Stimulated activated CD4-positive, alpha-beta T cell treated with anti-CD3 and anti-CD28 coated beads, Interleukin-12 subunit alpha, Interleukin-12 subunit beta, amount 100 ng/mL, for 24 hours (primary cell): Measurements from ENCODE around the gene NLGN1.
A peak's percentile ranks its signal among the peaks of the same experiment; 100 is the strongest.
"Not testable (repeated sequence)": the region's sequence is repeated elsewhere in the genome, so short reads cannot be mapped to it uniquely, and the experiment has no call there.

Experiments
- DNase-seq, 2 experiments: peaks; one replicate each; pipeline ENCODE4 v3.0.0-alpha.2; 2020; ENCODE audit warnings: low read depth in 2 of 2

The NLGN1 gene

DNA sequence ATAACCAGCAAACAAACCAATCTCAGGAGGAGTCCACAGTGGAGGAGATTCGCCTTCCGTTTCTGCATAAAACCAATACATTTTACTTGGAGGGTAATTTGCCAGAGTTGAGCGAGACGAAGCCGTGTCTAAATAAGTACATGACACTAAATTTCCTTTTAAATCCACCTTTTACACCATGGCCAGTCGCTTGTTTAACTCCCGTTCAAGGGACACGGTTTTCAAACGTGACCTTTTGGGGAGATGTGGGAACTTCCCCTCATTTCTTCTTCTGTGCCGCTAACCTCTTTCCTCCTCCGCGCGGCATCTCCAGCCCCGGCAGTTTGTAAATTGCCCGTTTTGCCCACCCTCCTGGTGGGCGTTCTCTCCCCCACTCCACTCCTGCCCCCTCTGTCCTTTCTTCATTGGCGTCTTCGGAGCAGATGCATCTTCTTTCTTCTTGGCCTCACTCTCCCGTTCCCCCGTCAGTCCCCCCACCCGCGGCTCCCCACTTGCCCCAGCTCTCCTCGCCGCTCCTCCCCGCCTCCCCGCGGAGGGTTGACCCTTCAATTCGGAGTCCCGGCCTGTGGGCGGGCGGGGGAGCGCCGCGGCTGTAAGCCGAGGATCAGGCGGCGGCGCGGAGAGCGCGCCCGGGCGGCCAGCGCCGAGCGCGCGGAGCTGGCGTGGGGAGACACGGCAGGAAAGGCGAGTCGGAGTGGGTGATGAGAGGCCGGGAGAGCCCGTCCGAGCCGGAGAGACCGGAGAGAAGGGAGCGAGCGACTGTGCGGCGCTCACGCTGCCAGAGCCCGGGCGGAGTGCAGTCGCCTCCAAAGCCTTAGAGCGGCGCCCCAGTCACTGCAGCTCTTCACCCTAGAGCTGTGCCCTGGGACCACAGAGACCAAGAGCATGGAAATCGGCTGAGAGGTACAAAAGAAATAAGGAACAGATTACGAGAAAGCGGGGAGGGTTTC lies at the start of gene NLGN1:
Gene NLGN1, plus strand, starts transcription at position 584 of the 950 bp plus-strand sequence.
- no peak for DNase-seq

DNA sequence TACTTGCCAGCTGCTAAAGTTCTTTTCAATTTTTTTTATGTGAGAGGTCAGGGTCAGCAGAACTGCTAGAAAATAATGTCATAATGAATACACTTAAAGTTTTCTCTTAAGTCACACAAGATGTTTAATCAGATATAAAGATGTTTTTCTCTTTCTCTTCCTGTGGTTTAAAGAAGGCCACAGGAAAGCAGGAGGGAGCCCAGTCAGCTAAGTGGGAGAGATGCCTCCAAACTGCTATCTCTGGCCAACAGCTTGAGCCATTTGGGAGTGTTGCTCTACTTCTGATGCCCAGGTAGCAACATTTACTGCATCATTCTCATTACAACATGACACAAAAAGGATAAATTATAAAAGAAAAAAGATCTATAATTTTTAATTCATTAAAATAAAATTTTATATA lies 45.7 kb upstream of the NLGN1 start:
- no peak for DNase-seq

DNA sequence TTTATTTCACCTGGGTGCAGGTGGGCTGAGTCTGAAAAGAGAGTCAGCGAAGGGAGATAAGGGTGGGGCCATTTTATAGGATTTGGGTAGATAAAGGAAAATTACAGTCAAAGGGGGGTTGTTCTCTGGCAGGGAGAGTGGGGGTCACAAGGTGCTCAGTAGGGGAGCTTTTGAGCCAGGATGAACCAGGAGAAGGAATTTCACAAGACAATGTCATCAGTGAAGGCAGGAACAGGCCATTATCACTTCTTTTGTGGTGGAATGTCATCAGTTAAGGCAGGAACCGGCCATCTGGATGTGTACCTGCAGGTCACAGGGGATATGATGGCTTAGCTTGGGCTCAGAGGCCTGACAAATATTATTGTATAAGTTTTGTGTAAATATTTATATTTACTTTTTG lies 44.4 kb upstream of the NLGN1 start:
- not testable (repeated sequence) for DNase-seq

DNA sequence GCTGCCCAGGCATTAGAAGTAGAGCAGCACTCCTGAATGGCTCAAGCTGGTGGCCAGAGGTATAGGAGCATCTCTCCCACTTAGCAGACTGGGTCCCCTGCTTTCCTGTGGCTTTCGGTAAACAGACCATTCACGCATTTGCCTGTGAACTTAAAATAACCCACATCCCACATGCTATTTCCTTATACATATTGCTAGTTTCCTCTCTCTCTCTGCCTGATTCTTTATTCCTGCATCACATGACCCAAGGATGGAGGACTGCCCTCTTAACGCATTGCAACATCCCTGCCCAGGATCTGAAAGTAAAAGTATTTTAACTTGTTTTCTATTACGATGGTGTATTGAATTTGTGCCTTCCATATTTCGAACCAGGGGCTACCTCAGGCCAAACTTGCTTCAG lies 43.4 kb upstream of the NLGN1 start:
- DNase-seq, result no peak

DNA sequence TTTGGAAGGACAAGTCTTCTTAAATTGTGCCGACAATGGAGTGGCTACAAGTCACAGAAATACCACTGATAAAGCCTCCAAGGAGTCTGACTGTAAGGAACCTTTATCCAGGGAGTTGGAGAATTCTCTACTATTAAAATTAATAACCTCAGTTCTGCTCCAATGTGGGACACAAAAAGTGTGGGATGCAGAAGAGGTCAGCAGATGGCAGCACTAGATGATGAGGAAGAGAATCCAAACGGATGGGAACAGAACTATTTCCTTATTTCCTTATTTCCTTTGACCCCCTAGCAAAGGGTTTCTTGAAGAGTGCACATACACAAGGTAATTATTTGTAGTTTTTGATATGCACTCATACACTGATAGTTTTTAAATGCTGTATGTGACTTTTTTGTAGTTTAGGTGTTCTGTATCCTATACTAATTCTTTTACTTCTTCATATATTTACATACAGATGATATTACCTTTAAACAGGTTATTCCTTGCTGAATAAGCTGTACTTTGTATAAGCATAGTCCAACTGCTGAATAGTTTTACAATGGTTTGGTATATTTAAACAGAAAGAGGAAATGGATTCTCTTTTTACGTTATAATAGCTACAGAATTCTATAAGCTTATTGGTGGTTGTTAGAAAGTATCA lies 25.6 kb upstream of the NLGN1 start:
- DNase-seq, result no peak

DNA sequence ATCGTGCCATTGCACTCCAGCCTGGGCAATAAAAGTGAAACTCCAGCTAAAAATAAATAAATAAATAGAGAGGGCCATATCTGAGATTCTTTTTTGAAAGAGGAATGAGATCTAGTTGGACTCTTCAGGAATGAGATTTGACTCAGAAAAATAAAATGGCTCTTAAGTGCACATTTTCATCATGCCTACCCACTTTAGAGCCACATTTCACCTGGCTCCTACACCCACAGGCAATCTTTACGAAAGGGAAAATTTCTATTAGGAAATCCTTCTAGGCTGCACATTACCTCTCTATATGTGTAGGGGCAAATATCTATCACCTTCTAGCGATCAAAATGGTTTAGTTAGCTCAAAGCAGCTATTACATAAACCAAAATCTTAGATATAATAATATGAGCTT lies 16.9 kb upstream of the NLGN1 start:
- no peak for DNase-seq

DNA sequence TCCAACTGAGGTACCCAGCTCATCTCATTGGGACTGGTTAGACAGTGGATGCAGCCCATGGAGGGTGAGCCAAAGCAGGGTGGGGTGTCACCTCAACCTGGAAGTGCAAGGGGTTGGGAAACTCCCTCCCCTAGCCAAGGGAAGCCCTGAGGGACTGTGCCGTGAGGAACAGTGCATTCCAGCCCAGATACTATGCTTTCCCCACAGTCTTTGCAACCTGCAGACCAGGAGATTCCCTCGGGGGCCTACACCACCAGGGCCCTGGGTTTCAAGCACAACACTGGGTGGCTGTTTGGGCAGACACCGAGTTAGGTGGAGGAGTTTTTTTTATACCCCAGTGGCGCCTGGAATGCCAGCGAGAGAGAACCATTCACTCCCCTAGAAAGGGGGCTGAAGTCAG lies 15.6 kb upstream of the NLGN1 start:
- DNase-seq, result not testable (repeated sequence)

DNA sequence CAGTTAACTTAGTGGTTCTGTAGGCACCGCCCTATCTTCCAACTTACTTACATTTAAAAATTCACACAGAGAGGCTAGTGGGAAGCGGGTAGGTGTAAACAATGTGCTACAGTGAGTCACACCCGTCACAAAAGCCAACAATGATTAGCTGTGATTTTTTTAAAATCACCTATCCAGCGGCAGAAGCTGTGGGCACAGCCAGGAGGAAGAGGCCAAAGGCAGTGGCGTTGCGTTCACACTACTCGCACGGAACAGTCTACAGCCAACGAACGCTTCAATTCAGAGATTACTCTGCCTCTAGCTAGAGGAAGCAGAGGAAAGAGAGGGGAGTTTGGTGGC lies 2.5 kb upstream of the NLGN1 start:
- DNase-seq, result no peak

DNA sequence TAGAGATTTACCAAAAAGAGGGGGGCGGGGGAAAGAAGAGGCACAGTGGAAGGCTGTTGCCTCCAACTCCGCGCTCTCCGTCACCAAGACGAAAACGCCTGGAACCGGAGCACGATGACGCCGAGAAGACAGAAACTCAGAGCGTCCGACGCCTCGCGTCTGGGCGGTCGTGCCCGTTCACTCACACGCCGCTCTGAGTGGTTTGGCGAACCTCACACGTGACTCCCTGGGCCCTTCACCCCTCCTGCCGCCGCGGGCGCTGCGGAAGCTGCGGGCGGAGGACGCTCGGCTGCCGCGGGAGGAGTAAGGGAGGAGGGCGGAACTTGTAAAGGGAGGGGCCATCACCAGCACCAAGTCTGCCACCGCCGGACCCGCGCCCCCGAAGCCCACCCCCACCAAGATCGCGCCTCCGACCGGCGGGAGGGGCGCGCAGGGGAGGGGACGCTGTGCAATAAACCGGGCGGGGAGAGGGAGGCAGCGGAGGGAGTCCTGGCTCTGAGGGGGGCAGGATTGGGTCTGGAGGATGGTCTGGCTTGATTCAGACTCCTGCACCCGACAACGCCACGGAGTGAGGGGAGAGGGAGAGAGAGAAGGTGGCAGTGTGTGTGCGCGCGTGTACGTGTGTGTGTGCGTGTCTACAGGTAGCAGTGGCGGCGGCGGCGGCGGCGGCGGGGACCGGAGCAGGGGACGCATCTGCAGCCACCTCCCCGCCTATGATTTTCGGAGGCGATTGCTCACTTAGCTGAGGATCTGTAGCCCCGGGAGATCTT lies 1.9 kb upstream of the NLGN1 start:
- peak in 1 of 2 experiments; percentile 10 for DNase-seq

DNA sequence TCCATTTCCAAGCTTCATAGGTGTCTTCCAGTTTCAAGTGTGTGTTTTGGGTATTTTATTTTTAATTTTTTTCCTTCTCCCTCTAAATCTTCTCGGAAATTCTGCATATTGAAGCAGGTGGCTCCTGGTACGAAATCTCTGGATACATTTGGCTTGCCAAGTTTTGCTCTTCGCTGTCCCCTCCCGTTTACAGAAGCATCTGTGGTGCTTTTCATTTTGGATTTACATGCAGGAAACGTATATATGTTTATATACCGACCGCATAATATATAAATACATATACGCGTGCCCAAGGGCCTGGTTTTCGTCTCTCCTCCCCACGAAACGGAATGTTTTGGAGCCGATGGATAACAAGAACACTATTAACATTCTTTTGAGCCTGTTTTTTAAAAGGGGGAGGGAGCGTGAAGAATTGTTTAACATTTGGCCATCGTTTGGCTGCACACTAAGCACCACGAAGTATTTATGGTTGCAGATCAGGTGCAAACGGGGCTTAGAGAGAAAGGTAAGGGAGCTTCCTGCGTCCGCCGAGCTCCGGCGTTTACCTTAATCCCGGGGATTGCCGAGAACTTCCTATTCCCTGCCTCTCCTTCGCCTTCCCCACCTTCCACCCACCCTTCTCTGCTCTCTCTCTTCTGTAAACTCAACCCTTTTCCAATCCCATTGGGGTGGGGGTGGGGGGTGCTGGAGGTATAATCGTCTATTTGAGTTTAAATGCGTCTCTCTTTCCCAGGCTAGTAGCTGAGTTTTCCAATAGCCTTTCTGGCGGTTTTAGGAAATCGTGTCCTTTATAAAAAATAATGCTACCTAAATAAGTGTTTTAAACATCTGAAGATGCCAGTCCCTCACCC lies 1.1 kb upstream of the NLGN1 start:
- DNase-seq, result no peak

DNA sequence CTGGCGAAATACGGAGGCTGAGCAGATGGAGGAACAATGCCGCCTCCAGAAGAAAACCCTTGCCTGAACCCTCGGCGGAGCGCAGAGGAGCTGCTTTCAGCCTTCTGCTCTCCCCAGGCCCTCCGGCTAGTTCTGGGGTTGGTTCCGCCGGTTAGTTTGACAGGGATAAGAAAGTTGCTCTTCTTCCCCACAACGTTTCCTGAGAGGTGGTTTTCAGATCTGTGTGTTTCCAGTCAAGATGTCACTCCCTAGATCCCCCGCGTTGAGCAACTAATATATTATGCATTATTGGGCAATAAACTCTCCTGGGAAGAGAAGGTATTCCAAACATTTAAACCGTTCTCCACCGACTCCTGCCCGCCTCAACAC lies 551 bp downstream of the NLGN1 start:
- no peak for DNase-seq

DNA sequence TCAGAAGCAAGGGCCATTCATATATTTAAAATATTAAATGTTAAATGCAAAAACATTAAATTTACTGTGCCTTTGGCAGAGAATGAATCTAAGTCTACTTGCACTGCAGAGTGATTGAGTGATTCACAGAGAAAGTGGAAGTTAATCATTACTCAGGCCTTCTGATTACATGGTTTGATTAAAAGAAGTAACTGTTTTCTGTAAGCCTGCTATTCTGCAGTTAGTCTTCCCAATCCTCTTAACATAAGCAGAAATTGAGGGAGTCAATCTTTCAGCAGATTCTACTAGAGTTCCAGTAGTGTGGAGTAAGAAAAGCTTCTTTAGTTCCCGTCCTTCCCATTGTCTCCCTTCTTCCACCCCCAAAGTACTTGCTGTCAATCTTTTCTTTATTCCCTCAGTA lies 1.5 kb downstream of the NLGN1 start:
- no peak for DNase-seq

DNA sequence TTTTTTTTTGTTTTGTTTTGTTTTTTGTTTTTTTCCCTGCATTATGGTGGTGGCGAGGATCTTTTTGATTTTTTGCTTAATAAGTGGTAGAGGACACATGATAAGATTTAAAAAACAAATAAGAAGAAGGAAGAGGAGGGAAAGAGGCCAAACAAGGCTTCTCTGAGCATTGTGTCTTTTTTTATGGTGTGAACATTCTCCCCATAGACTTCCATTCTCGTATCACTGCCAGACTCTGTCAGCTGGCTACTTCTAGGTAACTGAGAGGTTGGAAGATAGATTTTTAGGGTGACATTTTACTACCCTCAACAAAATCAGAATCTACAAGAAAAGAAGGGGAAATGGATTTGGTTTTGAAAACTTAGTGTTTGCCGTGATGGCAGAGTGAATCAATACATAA lies 3.8 kb downstream of the NLGN1 start:
- DNase-seq, result no peak

DNA sequence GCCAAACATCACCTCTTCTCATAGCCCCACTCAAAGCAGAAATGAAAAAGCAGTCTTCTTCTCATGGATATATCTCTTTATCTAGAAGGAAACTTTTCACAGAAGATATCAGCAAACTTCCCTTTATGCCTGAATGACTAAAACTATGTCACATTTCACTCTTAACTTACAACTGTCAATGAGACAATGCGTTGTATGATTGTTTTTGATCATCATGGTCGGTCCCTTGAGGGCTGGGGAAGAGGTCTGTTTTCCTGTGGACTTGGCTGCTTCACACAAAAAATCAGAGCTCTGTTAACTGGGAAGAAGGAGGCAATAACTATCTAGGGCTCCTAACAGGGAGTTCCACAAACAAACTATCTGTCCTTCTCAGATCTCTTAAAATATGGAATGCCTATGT lies 5.1 kb downstream of the NLGN1 start:
- no peak for DNase-seq

DNA sequence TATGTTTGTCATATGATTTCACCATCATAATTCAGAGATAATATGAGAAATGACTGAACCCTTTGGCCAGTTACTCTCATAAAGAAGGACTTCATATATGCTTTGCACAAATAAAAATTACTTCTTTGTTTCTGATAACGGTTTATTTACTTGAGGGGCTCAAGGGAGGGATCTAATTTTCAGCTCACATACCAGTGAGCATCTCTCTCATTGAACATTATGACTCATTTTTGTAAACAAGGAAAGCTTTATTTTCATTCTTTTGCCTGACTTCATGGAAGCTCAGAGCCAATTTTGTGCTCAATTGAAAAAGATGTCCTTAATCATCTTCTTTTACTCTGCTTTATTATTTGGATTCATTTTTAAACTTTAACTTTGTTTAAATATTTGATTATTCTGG lies 5.8 kb downstream of the NLGN1 start:
- no peak for DNase-seq

DNA sequence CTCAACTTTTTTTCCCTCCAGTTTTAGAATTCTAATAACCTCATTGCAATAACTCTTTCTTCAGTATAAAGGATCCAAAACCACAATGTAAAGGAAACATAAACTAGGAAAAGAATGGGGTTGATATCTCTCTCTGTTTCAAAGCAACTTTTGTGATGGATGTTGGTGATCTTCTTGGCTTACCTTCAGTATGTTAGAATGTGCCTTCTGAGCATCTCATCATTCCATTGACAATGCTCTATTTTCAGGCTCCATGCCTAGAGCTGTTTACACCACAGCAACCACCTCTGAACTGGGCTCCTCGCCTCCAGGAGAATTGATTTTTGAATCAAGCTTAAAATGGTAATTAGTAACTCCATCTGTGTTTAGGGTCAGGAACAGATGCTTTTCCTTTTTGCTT lies 6.6 kb downstream of the NLGN1 start:
- no peak for DNase-seq

DNA sequence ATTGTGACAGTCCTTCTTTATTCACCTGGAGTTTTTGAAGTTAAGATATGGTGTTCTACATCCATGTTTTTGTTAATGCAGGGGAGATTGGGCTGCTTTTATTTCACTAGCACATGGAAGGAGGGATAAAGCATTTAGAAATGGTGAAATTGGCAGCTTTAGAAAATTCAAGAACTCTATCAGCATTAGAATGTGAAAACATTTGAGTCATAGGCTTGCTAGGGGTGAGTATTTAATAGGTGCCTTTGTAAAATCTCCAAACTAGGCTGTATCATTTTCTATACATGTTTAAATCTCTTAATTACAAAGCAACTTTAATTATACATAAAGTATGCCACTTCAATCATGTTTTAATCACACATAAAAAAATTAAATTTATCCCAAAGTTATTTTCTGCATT lies 12.9 kb downstream of the NLGN1 start:
- DNase-seq, result no peak

DNA sequence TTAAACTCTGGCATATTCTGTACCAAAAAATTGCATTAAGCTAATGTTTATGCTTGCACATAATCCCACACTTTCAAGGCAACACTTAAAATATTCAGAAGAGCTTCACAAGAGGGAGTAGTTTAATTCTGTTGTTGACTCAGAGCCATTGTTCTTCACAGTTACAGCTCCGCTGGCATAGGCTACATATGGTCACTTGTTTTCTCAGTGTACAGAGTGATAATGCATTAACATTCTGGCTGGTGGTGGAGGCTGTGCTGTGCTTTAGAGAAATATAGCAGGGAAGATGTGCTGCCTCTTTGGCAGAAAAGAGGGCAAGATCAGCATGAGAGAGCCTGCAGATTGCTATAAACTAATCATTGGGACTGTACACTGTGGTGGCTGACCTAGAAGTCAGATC lies 13.3 kb downstream of the NLGN1 start:
- no peak for DNase-seq

DNA sequence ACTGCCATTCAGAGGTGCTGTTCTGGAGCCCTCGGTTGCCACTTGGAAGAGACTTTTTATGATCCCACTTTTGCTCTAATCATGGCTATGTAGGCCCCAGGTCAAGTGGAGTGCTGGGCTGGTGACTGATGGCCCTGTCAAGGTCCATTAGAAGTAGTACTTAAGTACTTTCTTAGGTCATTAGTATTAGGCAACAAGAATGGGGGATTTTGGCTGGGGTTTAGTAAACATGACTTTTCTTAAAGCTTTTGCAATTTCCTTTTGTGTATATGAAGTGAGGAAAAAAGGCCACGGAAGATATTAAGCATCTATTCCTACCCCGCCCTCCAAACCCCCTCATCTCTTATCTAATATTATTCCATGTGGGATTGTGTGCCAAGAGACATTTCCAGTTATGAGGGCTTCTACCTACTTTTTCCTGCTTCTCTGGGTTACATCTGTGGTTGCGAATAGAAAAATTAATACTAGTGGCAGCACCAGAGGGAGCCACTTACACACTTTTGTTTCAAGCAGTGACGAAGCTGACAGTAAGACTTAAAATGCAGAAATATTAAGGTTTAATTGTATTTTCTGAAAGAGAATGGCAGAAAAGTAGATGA lies 13.9 kb downstream of the NLGN1 start:
- no peak for DNase-seq

DNA sequence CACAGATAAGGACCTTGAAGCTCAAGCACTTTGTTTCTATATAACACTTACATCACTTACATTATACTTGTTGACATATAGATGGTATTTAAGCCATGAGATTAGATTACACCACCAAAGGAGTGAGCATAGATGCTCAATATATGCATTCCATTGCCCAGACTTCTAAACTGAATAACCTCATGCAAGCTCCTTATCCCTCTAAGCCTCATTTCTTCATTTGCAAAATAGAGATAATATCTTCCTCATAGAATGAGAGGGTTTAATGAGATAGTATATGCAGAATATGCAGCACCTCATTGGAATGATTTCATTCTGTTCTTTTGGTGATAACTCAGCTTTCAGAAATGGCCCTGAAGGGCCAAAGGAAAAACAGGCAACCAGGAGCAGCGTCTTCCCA lies 18.5 kb downstream of the NLGN1 start:
- no peak for DNase-seq

DNA sequence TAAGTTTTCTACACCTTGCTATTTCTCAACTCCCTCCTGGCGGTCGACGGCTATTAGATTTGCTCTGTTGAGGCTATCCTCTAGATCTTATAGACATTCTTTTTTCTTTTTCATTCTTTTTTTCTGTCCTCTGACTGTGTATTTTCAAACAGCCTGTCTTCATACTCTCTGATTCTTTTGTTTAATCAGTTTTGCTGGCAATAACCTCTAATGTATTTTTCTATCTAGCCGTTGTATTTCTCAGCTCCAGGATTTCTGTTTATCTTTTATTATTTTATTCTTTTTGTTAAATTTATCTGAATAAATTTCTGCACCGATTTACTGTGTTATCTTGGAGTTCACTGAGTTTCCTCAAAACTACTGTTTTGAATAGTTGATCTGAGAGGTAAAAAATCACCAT lies 31.5 kb downstream of the NLGN1 start:
- DNase-seq, result no peak
